HG03565 (cell line): ENCODE results near the gene WFDC2.
A peak's percentile ranks its signal among the peaks of the same experiment; 100 is the strongest.

Experiments used
- ATAC-seq: cut with Tn5 transposase; IDR thresholded peaks from one replicate; pipeline ENCODE4 v1.9.1; 2021; ENCODE audit warnings: mild to moderate bottlenecking, moderate library complexity; ENCODE audit not compliant: unreplicated experiment

Gene WFDC2, protein sequence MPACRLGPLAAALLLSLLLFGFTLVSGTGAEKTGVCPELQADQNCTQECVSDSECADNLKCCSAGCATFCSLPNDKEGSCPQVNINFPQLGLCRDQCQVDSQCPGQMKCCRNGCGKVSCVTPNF

DNA sequence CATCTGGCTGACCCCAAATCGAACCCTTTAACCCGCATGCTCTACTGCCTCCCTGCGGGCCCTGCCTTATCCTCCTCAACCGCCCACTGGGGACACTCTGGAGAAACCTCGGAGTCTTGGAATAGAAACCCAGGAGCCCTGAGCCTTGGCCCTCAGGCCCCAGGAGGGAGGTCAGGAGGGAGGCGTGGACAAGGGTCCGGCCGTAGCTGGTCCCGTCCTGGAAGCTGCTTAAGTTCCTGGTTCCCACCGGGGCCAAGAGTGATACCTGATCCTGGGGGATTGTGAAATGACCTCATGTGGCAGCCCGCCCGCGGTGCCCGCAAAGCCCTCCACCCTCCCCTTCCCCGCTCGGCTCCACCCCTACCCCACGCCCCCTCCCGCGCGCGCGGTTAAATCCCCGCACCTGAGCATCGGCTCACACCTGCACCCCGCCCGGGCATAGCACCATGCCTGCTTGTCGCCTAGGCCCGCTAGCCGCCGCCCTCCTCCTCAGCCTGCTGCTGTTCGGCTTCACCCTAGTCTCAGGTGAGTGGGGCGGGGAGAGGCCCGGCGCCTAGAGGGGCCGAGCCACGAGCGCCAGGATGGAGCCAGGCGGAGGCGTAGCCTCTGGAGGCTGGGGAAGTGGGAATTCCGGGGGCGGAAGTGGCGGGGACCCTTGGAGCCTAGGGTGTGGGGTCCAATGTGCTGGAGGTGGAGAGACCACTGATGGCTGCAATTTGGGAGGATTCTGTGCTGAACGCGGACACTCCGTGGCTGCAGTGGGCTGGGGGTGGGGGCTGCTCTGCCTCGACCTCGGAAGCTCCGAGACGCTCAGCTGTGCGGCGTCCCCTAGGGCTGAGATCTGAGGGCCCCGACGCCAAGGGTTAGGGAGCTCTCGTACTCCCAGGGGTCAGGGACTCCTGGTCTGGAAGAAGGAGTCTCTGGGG lies at the start of gene WFDC2:
Gene WFDC2, plus strand, starts transcription at position 418 of the 926 bp plus-strand sequence. Its CDS starts 29 bp downstream, at position 447.
- ATAC-seq: no peak

DNA sequence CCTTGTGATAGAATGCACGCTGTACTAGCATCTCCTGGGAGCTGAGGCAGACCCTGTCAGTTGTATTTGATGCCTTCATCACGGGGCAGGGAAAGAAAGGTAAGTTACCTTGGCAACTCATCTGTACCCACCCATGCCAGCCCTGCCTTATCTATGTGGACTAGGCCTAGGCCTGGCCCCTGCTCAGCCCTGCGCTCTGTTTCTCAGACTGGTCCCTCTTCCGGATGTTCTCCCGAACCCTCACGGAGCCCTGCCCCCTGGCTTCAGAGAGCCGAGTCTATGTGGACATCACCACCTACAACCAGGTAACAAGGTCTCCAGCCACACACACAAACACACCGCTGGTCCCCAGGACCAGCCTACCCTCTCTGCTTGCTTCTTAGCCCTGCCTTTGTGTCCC lies 49.4 kb upstream of the WFDC2 start:
- ATAC-seq: no peak

DNA sequence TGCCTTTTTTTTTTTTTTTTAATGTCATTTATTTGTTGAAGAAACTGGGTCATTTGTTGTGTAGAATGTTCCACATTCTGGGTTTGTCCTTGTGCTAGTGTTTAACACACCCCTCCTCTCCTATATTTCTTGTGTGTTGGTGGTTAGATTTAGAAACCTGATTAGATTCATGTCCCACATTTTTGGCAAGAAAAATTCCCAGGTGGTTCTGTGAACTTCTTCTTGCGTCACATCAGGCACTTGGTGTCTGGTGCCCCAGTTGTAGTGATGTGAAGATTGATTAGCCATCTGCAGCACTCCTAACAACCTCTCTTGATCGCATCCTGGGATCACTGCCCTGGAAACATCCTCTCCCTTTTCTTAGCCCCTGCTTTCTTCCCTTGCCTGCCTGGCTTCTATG lies 45.9 kb upstream of the WFDC2 start:
- no peak for ATAC-seq

DNA sequence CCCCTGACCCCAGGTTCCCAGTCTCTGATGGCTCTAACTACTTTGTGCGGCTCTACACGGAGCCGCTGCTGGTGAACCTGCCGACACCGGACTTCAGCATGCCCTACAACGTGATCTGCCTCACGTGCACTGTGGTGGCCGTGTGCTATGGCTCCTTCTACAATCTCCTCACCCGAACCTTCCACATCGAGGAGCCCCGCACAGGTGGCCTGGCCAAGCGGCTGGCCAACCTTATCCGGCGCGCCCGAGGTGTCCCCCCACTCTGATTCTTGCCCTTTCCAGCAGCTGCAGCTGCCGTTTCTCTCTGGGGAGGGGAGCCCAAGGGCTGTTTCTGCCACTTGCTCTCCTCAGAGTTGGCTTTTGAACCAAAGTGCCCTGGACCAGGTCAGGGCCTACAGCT lies 44.0 kb upstream of the WFDC2 start:
- ATAC-seq: no peak

DNA sequence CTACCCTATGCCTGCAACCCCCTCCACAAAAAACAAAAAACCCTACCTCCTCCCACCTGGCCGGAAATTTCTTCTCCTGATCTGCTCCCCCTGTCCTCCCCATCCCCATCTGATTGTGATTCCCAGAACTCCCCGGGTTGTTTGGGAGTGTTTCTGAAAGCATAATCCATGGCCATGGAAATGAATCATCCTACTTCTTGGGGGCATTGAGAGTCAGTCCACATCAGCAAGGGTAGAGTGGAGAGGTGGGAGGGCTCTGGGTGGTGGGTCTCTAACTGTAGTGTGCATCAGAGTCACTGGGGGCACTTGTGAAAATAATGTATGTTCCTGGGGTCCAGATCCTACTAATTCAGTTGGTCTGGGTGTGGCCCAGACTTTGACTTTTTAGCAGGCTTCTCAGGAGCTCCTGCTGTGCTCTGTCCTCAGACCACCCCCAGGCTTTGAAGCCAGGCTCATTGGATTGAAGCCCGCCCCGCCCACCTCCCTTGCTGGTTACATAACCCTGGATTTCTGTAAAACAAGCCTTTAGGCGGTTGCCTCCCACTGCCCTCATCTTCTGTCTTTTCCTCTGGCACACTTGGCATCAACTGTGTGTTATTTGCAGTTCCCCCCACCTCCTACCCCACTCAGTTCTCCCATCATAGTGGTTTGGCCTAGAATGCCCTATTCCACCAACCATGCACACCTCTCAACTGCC lies 43.1 kb upstream of the WFDC2 start:
- ATAC-seq: no peak

DNA sequence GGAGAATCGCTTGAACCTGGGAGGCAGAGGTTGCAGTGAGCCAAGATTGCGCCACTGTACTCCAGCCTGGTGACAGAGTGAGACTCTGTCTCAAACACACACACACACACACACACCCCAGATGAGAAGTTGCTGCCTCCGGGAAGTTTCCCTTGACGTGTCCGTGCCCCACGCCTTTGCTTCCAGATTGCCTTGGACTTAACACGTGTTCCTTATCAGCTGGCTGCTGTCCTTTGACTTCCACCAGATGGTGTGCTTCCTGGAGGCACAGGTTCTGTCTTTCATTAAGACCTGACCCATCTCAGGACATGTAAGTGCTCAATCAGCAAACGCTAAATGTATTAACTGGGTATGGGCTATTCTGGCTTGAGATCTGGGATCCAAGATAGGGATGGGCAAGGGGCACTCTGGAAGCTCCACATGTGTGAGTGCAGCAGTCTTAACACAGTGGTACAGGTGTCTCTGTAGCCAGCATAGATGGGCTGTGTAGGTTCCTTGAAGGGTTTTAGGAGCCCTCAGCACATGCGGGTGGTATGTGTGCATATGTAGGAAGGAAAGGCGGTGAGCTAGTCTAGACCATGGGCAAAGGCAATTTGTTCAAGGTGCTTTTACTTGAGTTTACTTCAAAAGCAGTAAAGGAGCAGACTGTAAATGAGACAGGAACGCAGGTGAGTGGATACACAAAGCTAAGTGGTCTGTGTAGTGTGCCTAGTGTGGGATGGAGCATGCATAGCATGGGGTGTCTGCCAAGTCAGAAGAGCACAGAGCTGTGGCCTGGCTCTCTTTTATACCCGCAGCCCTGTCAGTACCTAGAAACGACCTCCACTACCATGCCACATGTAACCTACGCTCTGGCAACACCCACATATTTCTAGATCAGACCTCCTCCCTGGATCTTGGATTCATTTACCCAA lies 42.1 kb upstream of the WFDC2 start:
- no peak for ATAC-seq

DNA sequence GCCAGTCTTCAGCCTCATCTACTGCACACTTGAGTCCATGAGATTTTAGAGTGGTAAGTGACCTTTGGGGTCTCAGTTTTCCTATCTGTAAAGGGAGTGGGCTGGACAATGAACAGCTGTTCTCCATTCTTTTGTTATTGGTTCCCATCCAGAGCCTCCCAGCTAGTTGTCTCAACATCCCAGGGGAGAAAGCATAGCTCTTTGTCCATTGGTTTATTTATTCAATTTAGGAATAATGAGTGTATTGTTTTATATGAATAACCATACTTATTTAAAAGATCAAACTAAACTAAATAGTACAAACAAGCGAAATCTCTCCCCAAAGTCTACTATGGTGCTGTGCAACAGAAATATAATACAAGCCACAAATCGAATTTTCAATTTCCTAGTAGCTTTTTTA lies 39.9 kb upstream of the WFDC2 start:
- ATAC-seq: no peak

DNA sequence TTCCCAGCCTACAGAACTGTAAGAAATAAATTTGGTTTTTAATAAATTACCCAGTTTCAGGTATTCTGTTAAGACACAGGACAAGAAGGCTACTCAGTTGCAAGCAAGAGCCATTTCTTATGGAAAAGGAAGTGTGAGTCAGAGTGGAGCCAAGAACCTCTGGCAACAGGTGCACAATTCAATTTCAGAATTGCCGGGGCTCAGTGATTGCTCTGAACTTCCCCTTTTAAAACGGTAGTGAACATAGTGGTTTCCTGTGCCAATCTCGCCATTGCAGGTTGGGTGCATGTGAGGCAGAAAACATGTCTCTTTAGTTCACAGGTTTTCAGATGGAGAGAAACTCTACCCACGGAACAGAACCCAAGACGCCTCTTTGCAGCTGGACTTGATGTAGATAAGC lies 37.3 kb upstream of the WFDC2 start:
- ATAC-seq: no peak

DNA sequence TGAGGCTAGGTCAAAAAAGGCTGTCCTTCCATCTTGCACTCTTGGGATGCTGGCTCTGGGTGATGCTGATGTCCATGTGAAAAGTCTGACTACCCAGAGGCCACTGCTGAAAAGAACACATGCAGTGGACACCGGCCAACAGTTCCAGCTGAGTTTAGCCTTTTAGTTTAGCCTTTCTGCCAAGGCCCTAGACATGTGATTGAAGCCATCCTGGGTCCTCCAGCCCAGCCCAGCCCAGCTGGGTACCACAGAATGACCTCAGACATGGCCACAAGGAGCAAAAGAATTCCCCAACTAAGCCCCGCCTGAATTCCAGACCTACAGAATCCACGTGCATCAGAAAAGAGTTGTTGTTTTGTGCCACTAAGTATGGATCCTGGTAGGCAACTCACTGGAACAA lies 36.2 kb upstream of the WFDC2 start:
- no peak for ATAC-seq

DNA sequence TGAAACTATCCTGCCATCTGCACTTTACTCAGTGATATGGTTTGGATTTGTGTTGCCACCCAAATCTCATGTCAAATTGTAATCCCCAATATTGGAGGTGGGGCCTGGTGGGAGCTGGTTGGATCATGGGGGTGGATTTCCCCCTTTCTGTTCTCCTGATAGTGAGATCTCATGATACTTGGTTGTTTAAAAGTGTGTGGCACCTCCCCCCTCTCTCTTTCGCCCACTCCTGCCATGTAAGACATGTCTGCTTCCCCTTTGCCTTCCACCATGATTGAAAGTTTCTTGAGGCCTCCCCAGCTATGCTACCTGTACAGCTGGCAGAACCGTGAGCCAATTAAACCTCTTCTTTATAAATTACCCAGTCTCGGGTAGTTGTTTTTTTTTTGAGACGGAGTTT lies 35.6 kb upstream of the WFDC2 start:
- no peak for ATAC-seq

DNA sequence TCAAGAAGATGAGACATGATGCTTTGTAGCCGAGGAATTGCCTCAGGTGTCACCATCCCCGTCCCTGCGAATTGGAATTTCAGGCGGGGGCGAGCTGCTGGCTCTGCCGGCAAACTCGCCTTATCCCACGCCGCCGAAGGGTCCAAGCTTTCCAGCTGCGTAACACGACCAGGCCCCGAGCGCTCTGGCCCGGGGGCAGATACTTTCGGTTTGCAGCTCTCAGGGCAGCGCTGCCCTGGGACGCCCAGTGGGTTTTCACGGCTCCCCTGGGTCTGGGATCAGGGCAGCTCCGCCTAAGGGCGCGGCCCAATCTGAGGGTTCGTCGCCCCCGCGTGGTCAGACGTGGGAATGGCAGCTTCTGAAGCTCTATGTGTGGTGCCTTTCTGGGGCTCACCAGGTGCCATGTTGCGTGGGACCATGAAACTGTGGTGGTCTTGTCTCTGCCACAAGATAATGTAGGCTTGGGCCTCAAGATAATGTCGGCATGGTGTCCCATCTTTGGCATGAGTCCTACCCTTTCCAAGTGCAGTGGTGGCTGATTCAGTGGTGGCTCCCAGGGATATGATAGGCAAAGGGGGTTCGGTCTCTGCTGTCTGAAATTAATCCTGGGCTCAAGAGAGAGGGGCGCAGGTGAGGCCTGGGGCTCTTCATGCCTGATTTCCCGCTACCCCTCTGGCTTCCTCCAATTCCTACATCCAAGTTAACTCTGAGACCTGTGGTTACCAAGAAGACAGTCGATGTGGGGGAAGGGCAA lies 32.6 kb upstream of the WFDC2 start:
- ATAC-seq: peak; percentile 76

DNA sequence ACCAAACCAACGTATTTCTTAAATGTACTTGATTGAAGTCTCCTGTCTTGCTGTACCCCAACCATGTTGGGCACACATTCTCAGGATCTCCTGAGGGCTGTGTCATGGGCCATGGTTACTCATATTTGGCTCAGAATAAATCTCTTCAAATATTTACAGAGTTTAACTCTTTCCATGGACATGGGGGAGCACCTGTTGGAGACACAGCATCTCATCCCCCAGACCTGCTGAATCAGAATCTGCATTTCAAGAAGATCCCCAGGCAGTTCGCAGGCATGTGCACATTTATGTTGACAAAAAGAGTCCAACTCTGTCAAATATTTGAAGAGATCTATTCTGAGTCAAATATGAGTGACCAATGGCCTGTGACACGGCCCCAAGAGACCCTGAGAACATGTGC lies 29.1 kb upstream of the WFDC2 start:
- ATAC-seq: no peak

DNA sequence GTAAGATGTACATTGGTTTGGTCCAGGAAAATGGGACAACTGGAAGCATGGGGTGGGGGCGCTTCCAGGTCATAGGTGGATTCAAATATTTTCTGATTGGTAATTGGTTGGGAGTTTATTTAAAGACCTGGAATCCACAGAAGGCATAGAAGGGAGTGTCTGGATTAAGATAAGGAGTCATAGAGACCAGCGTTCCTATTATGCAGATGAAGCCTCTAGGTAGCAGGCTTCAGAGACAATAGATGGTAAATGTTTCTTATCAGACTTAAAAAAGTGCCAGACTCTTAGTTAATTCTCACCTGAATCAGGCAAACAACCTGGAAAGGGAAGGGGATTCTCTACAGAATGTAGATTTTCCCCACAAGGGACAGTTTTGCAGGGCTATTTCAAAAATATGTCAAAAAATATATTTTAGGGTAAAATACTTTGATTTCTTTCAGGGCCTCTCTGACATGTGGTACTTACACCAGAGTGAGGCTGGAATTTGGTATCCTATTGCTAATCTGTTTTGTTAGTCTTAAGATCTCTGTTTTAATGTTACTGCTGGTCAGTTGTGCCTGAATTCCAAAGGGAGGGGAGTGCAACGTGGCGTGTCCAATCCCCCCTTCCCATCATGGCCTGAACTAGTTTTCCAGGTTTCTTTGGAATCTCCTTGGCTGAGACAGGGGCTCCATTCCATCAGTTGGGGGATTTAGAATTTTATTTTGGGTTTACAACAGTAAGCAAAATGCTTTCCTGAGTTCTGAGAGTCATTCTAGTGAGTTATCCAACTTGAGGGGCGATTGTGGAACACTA lies 28.5 kb upstream of the WFDC2 start:
- ATAC-seq: no peak

DNA sequence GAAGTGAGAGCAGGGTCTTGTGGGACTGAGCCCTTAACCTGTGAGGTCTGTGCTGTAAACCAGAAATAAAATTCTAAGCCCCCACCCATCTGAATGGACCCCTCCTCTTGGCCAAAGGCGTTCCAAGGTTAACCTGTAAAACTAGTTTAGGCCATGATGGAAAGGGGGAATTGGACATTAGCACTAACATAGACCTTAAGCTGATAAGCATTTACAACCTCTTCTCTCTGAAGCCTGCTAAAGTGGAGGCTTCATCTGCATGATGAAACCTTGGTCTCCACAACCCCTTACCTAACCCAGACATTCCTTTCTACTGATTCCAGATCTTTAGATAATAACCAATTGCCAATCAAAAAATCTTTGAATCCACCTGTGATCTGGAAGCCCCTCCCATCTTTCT lies 27.8 kb upstream of the WFDC2 start:
- no peak for ATAC-seq

DNA sequence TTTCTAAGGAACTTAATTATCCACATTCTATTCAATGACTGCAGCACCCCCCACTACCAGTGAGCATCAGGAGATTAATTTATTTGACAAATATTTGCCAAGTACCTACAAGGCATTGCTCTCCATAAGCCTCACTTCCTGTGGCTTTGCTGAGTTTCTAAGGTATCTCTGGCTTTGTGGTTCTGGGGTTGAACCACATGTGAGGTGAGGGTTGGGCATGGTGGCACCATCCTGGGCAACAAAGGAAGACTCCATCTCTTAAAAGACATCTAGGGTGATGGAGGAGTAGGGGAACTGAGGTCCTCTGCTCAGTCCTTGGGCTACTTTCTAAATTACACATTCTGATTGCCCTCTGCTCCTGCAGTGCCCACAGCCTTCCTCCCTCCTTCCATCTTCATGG lies 25.5 kb upstream of the WFDC2 start:
- no peak for ATAC-seq

DNA sequence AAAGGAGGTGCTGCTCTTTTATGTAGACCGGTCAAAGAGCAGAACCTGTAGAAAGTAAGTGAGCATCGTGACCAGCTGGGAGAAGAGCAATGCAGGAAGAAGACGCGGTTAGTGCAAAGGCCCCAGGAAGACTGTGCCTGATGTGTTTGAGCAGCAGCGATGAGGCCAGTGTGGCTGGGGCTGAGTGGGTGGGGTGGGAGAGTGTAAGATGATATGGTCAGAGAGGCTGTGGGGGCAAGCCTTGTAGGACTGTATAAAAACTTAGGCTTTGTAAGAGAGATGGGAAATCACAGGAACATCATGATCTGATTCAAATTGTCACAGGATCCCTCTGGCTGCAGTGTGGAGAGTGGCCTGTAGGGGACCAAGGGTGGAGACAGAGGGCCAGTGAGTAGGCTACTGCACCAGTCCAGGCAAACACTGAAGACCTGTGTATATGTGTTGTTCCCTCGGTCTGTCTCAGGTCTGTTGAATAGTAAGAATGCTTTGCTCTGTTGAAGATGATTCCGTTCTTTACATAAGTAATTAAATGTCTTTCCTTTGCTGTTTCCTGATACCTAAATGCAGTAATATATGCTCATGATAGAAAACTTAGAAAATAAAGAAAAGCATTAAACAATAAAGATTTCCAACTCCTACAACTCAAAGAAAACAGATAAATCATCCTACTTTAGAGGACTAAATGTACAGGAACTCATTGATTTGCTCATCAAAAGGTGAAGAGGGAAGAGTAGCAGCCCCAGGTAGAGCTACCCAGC lies 23.6 kb upstream of the WFDC2 start:
- no peak for ATAC-seq

DNA sequence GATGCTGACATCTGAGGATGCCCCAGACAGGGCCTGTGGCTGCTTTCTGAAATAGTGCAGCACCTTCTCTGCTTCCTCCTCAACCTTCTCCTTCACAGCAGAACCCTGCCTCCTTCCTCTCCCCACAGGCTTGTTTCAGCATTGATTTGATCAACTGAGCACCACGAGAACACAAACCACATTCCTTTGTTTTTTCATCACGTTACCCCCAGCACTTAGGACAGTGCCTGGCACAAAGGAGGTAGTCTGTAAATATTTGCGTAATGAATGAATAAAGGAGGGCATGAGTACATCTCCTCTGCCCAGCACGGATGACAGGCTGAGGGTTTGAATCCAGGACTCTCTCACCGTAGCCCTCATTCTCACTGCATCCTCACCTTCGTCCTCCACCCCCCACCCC lies 21.3 kb upstream of the WFDC2 start:
- ATAC-seq: no peak

DNA sequence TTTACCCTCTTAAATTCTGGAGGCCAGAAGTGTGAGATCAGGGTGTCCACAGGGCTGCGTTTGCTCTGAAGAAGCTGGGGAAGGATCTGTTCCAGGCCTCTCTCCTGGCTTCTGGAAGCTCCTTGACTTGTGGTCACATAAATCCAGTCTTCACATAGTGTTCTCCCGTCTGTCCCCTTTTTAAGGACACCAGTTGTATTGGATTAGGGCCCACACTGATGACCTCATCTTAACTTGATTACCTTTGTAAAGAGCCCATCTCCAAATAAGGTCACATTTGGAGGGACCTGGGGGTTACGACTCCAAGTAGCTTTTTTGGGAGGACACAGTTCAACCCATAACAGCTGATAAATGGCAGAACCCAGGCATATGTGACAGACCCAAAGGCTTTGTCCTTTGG lies 20.0 kb upstream of the WFDC2 start:
- ATAC-seq: no peak
